ENCODE data around the gene ARL6. TPM values are rescaled to one million over a fixed set of nuclear protein-coding genes. Genes with fewer than 3 reads are reported as not detected.

ARL6 gene
- total RNA-seq, 1 donor from 2014 or later: 4.5 TPM

DNA sequence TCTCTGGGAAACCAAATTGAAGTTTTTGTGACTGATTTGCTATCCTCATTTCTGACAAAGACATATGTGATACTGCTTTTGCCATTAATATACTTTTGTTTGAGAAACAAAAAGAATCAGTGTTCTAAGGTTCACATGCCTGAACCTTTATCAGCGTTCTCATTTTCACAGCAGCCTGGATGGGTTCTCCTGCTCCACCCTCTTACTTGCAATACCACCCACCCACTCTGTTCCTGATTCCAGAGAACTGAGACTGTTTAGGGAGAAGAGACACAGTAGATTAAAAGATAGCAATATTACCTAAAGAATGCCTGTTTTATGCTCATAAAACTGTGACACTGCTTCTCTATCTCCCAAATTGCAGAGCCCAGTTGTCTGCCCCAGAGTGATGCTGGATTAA is 25.8 kb upstream of the ARL6 start:
- H3K27ac Mint-ChIP-seq (ENCODE audit: unreplicated experiment): no peak overlapping the region
- TF ChIP-seq, protein P1, sequence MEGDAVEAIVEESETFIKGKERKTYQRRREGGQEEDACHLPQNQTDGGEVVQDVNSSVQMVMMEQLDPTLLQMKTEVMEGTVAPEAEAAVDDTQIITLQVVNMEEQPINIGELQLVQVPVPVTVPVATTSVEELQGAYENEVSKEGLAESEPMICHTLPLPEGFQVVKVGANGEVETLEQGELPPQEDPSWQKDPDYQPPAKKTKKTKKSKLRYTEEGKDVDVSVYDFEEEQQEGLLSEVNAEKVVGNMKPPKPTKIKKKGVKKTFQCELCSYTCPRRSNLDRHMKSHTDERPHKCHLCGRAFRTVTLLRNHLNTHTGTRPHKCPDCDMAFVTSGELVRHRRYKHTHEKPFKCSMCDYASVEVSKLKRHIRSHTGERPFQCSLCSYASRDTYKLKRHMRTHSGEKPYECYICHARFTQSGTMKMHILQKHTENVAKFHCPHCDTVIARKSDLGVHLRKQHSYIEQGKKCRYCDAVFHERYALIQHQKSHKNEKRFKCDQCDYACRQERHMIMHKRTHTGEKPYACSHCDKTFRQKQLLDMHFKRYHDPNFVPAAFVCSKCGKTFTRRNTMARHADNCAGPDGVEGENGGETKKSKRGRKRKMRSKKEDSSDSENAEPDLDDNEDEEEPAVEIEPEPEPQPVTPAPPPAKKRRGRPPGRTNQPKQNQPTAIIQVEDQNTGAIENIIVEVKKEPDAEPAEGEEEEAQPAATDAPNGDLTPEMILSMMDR (IDR thresholded peaks at IDR 0.05): no peak
- H3K9me3 Mint-ChIP-seq (ENCODE audit: low read depth): no peaks in the 10 kb centered on the region
- no peak for DNase-seq (ENCODE audit: low spot score)
- no peaks in the 10 kb centered on the region for H3K4me1 Mint-ChIP-seq (ENCODE audit: low read depth)
- no peak overlapping the region for H3K4me3 Mint-ChIP-seq (ENCODE audit: unreplicated experiment)
- H3K27me3 Mint-ChIP-seq (ENCODE audit: low read depth): peaks cover 52% of the 10 kb centered on the region
- H3K36me3 Mint-ChIP-seq (ENCODE audit: low read depth): no peaks in the 10 kb centered on the region

DNA sequence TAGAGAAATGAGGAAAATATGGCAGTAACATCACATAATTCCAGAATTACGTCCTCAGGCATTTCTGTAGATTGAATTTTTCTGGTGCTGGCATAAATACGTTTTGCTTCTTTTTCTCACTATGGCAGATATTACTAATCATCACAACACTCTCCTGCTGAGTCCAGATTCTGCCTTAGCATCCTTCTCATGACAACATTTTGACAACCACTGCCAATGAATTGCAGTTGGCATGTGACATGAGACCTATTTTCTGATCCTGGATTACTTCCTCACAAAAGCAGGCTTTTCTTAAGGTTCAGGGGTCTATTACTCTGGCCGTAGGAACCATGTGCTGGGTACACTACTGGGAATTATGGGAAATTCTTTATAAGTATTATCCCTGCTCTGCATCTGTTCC is 22.5 kb upstream of the ARL6 start:
- Mint-ChIP-seq H3K27me3 (ENCODE audit: low read depth) (peaks cover 50% of the 10 kb centered on the region), H3K27ac (ENCODE audit: unreplicated experiment) (no peak overlapping the region), H3K4me1 (ENCODE audit: low read depth) (no peaks in the 10 kb centered on the region), H3K9me3 (ENCODE audit: low read depth) (no peaks in the 10 kb centered on the region), H3K36me3 (ENCODE audit: low read depth) (no peaks in the 10 kb centered on the region), H3K4me3 (ENCODE audit: unreplicated experiment) (no peak overlapping the region)
- TF ChIP-seq, protein P1 (IDR thresholded peaks at IDR 0.05): no peak
- DNase-seq (ENCODE audit: low spot score): no peak

DNA sequence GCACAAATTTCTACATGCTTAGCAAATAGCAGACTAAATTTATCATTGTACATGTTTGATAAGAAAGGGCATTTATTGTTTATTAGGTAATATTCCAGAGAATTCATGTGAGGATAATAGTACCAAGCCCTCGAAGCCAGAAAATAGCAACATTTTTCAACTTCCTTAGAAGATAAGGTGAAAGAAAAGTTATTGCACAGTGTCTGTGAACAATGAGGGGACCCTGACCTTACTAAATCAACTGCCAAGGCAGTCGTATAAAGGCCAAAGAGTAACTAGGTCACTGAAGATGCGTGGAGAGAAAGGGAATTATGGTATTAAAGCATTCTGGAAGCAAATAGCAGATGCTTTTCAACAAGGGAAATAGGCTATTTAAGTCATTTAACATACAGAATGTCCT is 20.3 kb upstream of the ARL6 start:
- Mint-ChIP-seq H3K36me3 (ENCODE audit: low read depth) (no peaks in the 10 kb centered on the region), H3K27me3 (ENCODE audit: low read depth) (peaks cover 47% of the 10 kb centered on the region), H3K9me3 (ENCODE audit: low read depth) (no peaks in the 10 kb centered on the region), H3K27ac (ENCODE audit: unreplicated experiment) (no peak overlapping the region), H3K4me3 (ENCODE audit: unreplicated experiment) (no peak overlapping the region), H3K4me1 (ENCODE audit: low read depth) (no peaks in the 10 kb centered on the region)
- TF ChIP-seq, protein P1 (IDR thresholded peaks at IDR 0.05): no peak
- DNase-seq (ENCODE audit: low spot score): no peak

DNA sequence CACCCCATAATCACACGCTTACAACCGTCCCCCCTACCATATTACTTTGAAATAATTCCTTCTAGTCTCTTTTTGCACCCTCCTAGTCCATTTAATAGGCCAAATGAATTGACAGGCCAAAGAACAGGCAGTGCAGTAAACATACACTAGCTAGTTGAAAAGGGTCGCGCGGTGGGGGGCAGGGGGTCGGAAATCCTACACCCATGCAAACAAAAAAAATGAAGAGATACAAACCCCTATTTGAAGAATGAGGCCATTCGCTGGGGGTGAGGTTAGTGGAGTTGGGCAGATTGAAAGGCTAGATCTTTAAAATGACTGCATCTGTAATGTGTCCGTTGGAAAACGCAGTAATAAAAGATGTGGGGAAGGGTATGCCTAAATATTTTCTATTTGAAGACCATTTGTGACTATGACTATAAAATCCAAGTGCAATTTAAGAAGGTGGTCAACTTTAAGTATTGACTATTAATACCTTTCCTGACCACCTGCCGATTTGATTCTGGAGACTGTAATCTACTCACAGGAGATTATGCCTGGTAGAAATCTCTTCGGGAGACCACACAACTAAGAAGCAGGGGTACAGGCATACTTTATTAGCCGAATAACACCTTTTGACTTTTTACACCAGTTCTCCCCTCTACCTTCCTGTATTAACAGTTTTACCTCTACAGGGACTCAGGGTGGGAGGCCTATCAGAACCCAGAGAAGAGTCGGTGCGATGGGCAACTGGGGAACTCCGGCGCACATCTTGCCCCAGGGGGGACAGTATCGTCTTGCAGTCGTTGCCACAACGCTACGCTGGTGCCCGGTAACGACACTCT is 762 bp upstream of the ARL6 start:
- Mint-ChIP-seq H3K4me3 (ENCODE audit: unreplicated experiment) (peak overlapping the region; percentile 95), H3K4me1 (ENCODE audit: low read depth) (peaks cover 17% of the 10 kb centered on the region), H3K9me3 (ENCODE audit: low read depth) (no peaks in the 10 kb centered on the region), H3K27ac (ENCODE audit: unreplicated experiment) (peak overlapping the region; percentile 92), H3K36me3 (ENCODE audit: low read depth) (no peaks in the 10 kb centered on the region), H3K27me3 (ENCODE audit: low read depth) (peaks cover 8% of the 10 kb centered on the region)
- TF ChIP-seq, protein P1 (IDR thresholded peaks at IDR 0.05): no peak
- DNase-seq (ENCODE audit: low spot score): no peak

DNA sequence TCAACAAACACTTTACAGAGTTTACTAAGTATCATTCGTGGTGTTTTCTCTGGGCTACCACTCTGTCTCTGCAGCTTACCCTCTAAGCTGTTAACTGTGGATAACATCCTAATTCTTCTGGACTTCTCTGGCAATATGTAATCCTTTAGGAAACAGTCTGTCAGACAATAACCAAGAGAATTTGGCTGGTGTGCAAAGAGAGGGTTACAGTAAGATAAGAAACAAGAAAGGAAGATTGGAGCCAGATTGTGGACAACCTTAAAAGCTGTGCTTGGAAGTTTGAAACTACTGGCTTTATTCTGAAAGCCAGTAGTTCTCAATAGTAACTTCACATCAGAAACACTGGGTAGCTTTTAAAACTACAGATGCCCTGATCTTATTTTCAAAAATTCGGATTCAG is 778 bp downstream of the ARL6 start:
- no peaks in the 10 kb centered on the region for H3K27me3 Mint-ChIP-seq (ENCODE audit: low read depth)
- peaks cover 17% of the 10 kb centered on the region for H3K4me1 Mint-ChIP-seq (ENCODE audit: low read depth)
- TF ChIP-seq, protein P1 (IDR thresholded peaks at IDR 0.05): no peak
- peaks cover 6% of the 10 kb centered on the region for H3K9me3 Mint-ChIP-seq (ENCODE audit: low read depth)
- peak overlapping the region; percentile 95 for H3K4me3 Mint-ChIP-seq (ENCODE audit: unreplicated experiment)
- peaks cover 8% of the 10 kb centered on the region for H3K36me3 Mint-ChIP-seq (ENCODE audit: low read depth)
- H3K27ac Mint-ChIP-seq (ENCODE audit: unreplicated experiment): peak overlapping the region; percentile 15
- no peak for DNase-seq (ENCODE audit: low spot score)

All from chondrocyte (in vitro differentiated cells).